HepG2 (cell line): ENCODE data around the gene SEMA7A. TPM values are rescaled to one million over a fixed set of nuclear protein-coding genes. Genes with fewer than 3 reads are reported as not detected.
A peak's percentile ranks its signal among the peaks of the same experiment; 100 is the strongest.

ENCODE experiments used
- ATF7 ChIP-seq, 2 experiments: fragments of 450-650 bp in 1 of 2; sonication (generic) in 1 of 2; formaldehyde crosslinking in 1 of 2; IDR thresholded peaks; 2 replicates each; pipeline versions ENCODE4 v1.4.0 to v1.6.1; 2016 to 2020; ENCODE audit warnings: antibody characterized with exemption in 1 of 2, mild to moderate bottlenecking in 1 of 2, missing genetic modification reagents in 1 of 2
- HIVEP1 ChIP-seq: sonication (generic); formaldehyde crosslinking; IDR thresholded peaks from 2 replicates; pipeline ENCODE4 v1.4.0; 2020; ENCODE audit warnings: mild to moderate bottlenecking, missing genetic modification reagents
- HMGXB3 ChIP-seq: sonication (generic); formaldehyde crosslinking; IDR thresholded peaks from 2 replicates; pipeline ENCODE4 v1.4.0; 2020; ENCODE audit warnings: missing genetic modification reagents, borderline replicate concordance
- KDM5B ChIP-seq: sonication (generic); formaldehyde crosslinking; IDR thresholded peaks from 2 replicates; pipeline ENCODE4 v1.4.0; 2020; ENCODE audit warnings: missing genetic modification reagents, mild to moderate bottlenecking, borderline replicate concordance
- KLF15 ChIP-seq: sonication (generic); formaldehyde crosslinking; IDR thresholded peaks from 2 replicates; pipeline ENCODE4 v1.8.1; 2023; ENCODE audit warnings: borderline replicate concordance, mild to moderate bottlenecking, inconsistent platforms, missing genetic modification reagents, mixed read lengths
- KMT2A ChIP-seq: sonication (generic); formaldehyde crosslinking; IDR thresholded peaks from 2 replicates; pipeline ENCODE4 v1.4.0; 2020; ENCODE audit warnings: missing genetic modification reagents
- MXD4 ChIP-seq: IDR thresholded peaks from 2 replicates; pipeline ENCODE4 v1.6.1; 2016; ENCODE audit warnings: mild to moderate bottlenecking, missing biosample characterization, missing genetic modification reagents
- NCOA1 ChIP-seq: sonication (generic); formaldehyde crosslinking; IDR thresholded peaks from 2 replicates; pipeline ENCODE4 v1.9.0; 2021; ENCODE audit warnings: missing genetic modification reagents
- PAWR ChIP-seq: sonication (generic); formaldehyde crosslinking; IDR thresholded peaks from 2 replicates; pipeline ENCODE4 v1.4.0; 2020; ENCODE audit warnings: missing genetic modification reagents, mild to moderate bottlenecking, borderline replicate concordance
- RARG ChIP-seq: sonication (generic); formaldehyde crosslinking; IDR thresholded peaks from 2 replicates; pipeline ENCODE4 v1.4.0; 2020; ENCODE audit warnings: low read depth, mild to moderate bottlenecking, missing genetic modification reagents
- U2AF2 ChIP-seq: fragments of 200-400 bp; formaldehyde crosslinking; IDR thresholded peaks from 2 replicates; pipeline ENCODE4 v1.6.1; 2017; ENCODE audit warnings: low read depth, mild to moderate bottlenecking, low read length
- ZBTB25 ChIP-seq: IDR thresholded peaks from 2 replicates; pipeline ENCODE4 v1.6.1; 2018; ENCODE audit warnings: missing genetic modification reagents
- ZC3H4 ChIP-seq: sonication (generic); formaldehyde crosslinking; IDR thresholded peaks from 2 replicates; pipeline ENCODE4 v1.4.0; 2020; ENCODE audit warnings: missing genetic modification reagents, borderline replicate concordance
- ZNF609 ChIP-seq: sonication (generic); formaldehyde crosslinking; IDR thresholded peaks from 2 replicates; pipeline ENCODE4 v1.4.0; 2020; ENCODE audit warnings: mild to moderate bottlenecking, missing genetic modification reagents, borderline replicate concordance
- ZNF691 ChIP-seq: sonication (generic); formaldehyde crosslinking; IDR thresholded peaks from 2 replicates; pipeline ENCODE4 v1.4.0; 2020; ENCODE audit warnings: missing genetic modification reagents, low read depth, mild to moderate bottlenecking, borderline replicate concordance
- polyA plus RNA-seq, 8 experiments: library from polyadenylated mRNA; depleted of rRNA in 3 of 8; stranded (reverse) in 7 of 8; unstranded in 1 of 8; fragments of >200 nt; fragmentation: Illumina TruSeq in 4 of 8; extraction: Trizol in 4 of 8; gene quantifications; 2 replicates each; pipeline versions ENCODE4 v1.2.1 to v1.2.3, GENCODE V29; 2011 to 2016; ENCODE audit warnings: low read depth in 4 of 8, missing spikeins in 1 of 8, mixed read lengths in 1 of 8; ENCODE audit not compliant: insufficient read depth in 1 of 8
- total RNA-seq, 5 experiments: library from RNA; depleted of rRNA; stranded (reverse); fragments of >200 nt; fragmentation: Illumina TruSeq; extraction: Trizol; gene quantifications; 2 replicates each; pipeline ENCODE4 v1.2.3, GENCODE V29; 2016; ENCODE audit warnings: low read depth in 1 of 5

The SEMA7A gene
- total and polyA plus RNA-seq, 2 of the 13 experiments (the other 11 are each of a cell fraction or from before 2014, with no cell fraction given): 9.0 to 15.8 TPM

- TF ChIP-seq ZNF691 (CRISPR knock-in tag) (peak; percentile 73; the same call in 1 of the 2 replicates), KDM5B (no peak; the same call in 1 of the 2 replicates), KMT2A (CRISPR knock-in tag) (no peak; the same call in 1 of the 2 replicates), ZC3H4 (CRISPR knock-in tag) (no peak), KLF15 (CRISPR knock-in tag) (0 out of 2 replicates have a peak, but pooled peaks have one; percentile 69), HIVEP1 (CRISPR knock-in tag) (no peak), MXD4 (CRISPR knock-in tag) (peak; percentile 76), ZNF609 (CRISPR knock-in tag) (0 out of 2 replicates have a peak, but pooled peaks have one; percentile 38), RARG (CRISPR knock-in tag) (no peak), ATF7 (IDR thresholded peaks at IDR 0.05) (no peak), ATF7 (CRISPR knock-in tag; IDR thresholded peaks at IDR 0.05) (no peak), NCOA1 (CRISPR knock-in tag) (0 out of 2 replicates have a peak, but pooled peaks have one; percentile 46), U2AF2 (no peak), ZBTB25 (CRISPR knock-in tag) (no peak; the same call in 1 of the 2 replicates), HMGXB3 (CRISPR knock-in tag) (0 out of 2 replicates have a peak, but pooled peaks have one; percentile 32), PAWR (CRISPR knock-in tag) (no peak)
Measured at GRCh38 chr15:74373731-74374647, 59.8 kb downstream of the SEMA7A start (continued).
